ENCODE data around the gene WDR45B.

The WDR45B gene

GRCh38 chr17:82571855-82572254 is 76.4 kb downstream of the WDR45B start:
- DNase-seq = no peak
- Mint-ChIP-seq H3K9me3 (no peaks in the 10 kb centered on the region), H3K36me3 (ENCODE audit: low read depth) (peaks cover 51% of the 10 kb centered on the region), H3K27ac (peak overlapping the region; percentile 27), H3K4me1 (peaks cover 42% of the 10 kb centered on the region), H3K4me3 (no peak overlapping the region), H3K27me3 (ENCODE audit: low read depth, poor library complexity) (no peaks in the 10 kb centered on the region)
- no peak for TF ChIP-seq CTCF (IDR thresholded peaks at IDR 0.05)

- Mint-ChIP-seq H3K4me1 (peaks cover 42% of the 10 kb centered on the region), H3K36me3 (ENCODE audit: low read depth) (peaks cover 45% of the 10 kb centered on the region), H3K4me3 (no peak overlapping the region), H3K27me3 (ENCODE audit: low read depth, poor library complexity) (no peaks in the 10 kb centered on the region), H3K9me3 (no peaks in the 10 kb centered on the region), H3K27ac (peak overlapping the region; percentile 85)
- TF ChIP-seq CTCF (IDR thresholded peaks at IDR 0.05) = no peak
- DNase-seq = peak; percentile 43
Measured at GRCh38 chr17:82570277-82570676, 78.0 kb downstream of the WDR45B start.

GRCh38 chr17:82569621-82570020 is 78.6 kb downstream of the WDR45B start:
- Mint-ChIP-seq H3K27me3 (ENCODE audit: low read depth, poor library complexity) (no peaks in the 10 kb centered on the region), H3K4me3 (no peak overlapping the region), H3K27ac (peak overlapping the region; percentile 85), H3K9me3 (no peaks in the 10 kb centered on the region), H3K36me3 (ENCODE audit: low read depth) (peaks cover 43% of the 10 kb centered on the region), H3K4me1 (peaks cover 42% of the 10 kb centered on the region)
- no peak for TF ChIP-seq CTCF (IDR thresholded peaks at IDR 0.05)
- no peak for DNase-seq

GRCh38 chr17:82568997-82569393 is 79.2 kb downstream of the WDR45B start:
- DNase-seq = no peak
- TF ChIP-seq CTCF (IDR thresholded peaks at IDR 0.05) = no peak
- Mint-ChIP-seq H3K36me3 (ENCODE audit: low read depth) (peaks cover 41% of the 10 kb centered on the region), H3K9me3 (no peaks in the 10 kb centered on the region), H3K27me3 (ENCODE audit: low read depth, poor library complexity) (no peaks in the 10 kb centered on the region), H3K4me1 (peaks cover 40% of the 10 kb centered on the region), H3K27ac (no peak overlapping the region), H3K4me3 (no peak overlapping the region)

GRCh38 chr17:82567286-82567685 is 81.0 kb downstream of the WDR45B start:
- Mint-ChIP-seq H3K27ac (no peak overlapping the region), H3K9me3 (no peaks in the 10 kb centered on the region), H3K4me1 (peaks cover 31% of the 10 kb centered on the region), H3K4me3 (no peak overlapping the region), H3K27me3 (ENCODE audit: low read depth, poor library complexity) (no peaks in the 10 kb centered on the region), H3K36me3 (ENCODE audit: low read depth) (peaks cover 33% of the 10 kb centered on the region)
- TF ChIP-seq CTCF (IDR thresholded peaks at IDR 0.05) = no peak
- no peak for DNase-seq

GRCh38 chr17:82566129-82566960 is 81.9 kb downstream of the WDR45B start:
- H3K27ac Mint-ChIP-seq = no peak overlapping the region
- H3K9me3 Mint-ChIP-seq = no peaks in the 10 kb centered on the region
- no peak for DNase-seq
- TF ChIP-seq CTCF (IDR thresholded peaks at IDR 0.05) = no peak
- no peak overlapping the region for H3K4me3 Mint-ChIP-seq
- peaks cover 25% of the 10 kb centered on the region for H3K36me3 Mint-ChIP-seq (ENCODE audit: low read depth)
- peaks cover 29% of the 10 kb centered on the region for H3K4me1 Mint-ChIP-seq
- H3K27me3 Mint-ChIP-seq (ENCODE audit: low read depth, poor library complexity) = no peaks in the 10 kb centered on the region
